GM04503 (cell line): ENCODE data around the gene PLCXD1.
"Not testable (repeated sequence)": the region's sequence is repeated elsewhere in the genome, so short reads cannot be mapped to it uniquely, and the experiment has no call there.

ENCODE experiments used
- DNase-seq: peaks from one replicate; pipeline ENCODE4 v3.0.0-alpha.2; 2012; ENCODE audit warnings: low read depth

PLCXD1 gene

DNA sequence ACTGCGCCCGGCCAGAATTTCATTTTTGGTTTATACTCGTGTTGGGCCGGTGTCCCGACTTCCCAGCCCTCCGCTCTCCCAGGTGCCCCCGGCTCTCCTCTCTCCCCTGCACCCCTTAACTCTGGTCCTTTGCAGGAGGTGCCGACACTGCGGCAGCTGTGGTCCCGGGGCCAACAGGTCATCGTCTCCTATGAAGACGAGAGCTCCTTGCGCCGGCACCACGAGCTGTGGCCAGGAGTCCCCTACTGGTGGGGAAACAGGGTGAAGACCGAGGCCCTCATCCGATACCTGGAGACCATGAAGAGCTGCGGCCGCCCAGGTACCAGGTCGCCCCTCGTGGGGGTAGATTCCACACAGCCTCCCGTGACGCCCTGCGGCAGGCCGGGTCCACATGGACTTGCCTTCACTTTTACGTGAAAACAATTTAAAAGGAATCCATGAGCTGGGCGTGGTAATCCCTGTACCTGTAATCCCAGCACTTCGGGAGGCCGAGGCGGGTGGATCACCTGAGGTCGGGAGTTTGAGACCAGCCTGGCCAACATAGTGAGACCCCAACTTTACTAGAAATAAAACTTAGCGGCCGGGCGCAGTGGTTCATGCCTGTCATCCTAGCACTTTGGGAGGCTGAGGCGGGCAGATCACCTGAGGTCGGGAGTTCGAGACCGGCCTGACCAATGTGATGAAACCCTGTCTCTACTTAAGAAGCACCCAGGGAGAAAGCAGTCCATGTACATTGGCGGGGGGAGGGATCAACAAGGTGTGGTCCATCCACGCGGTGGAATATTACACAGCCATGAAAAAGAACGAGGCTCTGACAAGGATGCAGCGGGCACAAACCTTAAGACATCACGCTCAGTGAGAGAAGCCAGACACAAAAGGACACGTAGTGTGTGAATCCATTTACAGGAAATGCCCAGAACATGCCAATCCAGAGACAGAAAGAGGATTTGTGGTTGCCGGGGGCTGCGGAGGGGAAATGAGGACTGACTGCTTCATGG is 12.0 kb downstream of the PLCXD1 start:
- no peak for DNase-seq

DNA sequence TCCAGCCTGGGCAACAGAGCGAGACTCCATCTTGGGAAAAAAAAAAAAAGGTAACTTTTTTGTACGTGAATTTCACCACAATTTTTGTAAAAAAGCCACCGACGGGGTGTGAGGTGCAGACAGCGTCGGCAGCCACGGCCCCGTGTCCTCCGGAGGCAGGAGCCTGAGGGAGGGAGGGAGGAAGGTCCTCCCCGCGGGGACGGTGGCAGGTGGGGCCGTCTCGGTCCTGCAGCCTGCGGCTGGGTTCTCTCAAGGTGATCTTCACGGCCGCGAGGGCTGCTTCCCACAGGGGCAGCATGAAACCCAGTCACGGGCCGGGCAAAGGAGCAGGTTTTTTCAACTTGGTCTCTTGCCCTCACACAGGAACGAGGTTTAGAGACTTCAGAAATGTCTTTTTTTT is 14.0 kb downstream of the PLCXD1 start:
- no peak for DNase-seq

DNA sequence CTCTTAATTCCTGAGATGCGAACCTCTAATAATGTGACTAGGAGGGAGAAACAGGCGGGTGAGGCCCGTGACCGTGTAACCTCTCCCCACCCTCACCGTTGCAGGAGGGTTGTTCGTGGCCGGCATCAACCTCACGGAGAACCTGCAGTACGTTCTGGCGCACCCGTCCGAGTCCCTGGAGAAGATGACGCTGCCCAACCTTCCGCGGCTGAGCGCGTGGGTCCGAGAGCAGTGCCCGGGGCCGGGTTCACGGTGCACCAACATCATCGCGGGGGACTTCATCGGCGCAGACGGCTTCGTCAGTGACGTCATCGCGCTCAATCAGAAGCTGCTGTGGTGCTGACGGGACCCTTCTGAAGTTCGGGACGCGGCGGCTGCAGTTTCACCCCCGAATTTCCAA is 17.8 kb downstream of the PLCXD1 start:
- no peak for DNase-seq

DNA sequence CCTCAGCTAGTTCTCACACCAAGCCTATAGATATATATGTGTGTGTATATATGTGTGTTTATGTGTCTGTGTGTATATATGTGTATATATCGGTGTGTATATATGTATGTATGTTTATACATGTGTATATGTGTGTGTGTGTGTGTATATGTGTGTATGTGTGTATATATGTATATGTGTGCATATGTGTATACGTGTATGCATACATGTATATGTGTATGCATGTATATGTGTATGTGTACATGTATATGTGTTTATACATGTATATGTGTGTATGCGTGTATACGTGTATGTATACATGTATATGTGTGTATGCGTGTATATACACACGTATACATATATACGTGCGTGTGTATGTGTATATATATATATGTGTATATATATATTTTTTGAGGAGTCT is 19.2 kb downstream of the PLCXD1 start:
- DNase-seq, result no peak

DNA sequence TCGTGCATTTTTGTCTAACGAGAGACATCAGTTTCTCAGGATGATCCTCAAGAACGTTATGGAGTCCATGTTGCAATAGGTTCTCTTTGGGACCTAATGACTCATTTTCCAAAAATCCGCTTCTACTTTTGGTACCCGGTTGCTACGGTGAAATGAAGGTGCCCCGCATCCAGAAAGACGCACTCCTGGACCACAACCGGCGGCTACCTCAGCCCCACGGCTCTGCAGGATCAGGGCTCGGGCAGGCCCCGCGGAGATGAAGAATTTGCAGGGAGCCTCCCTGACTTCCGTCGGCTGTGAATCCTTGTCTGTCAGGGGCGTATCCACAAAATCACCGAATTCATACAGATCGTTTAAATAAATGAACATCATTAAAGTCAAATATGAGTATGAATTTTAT is 21.8 kb downstream of the PLCXD1 start:
- no peak for DNase-seq

DNA sequence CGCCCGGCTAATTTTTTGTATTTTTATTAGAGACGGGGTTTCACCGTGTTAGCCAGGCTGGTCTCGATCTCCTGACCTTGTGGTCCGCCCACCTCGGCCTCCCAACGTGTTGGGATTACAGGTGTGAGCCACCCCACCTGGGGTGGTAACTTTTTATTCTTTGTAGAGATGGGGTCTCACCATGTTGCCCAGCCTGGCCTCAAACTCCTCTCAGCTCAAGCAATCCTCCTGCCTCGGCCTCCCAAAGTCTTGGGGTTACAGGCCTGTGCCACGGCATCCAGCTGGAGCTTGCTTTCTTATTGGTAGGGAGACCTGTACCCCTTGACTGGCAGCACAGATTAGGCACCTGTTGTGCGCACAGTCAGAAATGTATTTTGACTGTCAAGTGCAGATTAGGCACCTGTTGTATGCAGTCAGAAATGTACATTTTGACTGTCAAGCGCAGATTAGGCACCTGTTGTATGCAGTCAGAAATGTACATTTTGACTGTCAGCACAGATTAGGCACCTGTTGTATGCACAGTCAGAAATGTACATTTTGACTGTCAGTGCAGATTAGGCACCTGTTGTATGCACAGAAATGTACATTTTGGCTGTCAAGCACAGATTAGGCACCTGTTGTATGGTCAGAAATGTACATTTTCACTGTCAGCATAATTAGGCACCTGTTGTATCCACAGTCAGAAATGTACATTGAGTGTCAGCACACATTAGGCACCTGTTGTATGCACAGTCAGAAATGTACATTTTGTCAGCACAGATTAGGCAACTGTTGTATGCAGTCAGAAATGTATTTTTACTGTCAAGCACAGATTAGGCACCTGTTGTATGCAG is 24.8 kb downstream of the PLCXD1 start:
- DNase-seq, result not testable (repeated sequence)

DNA sequence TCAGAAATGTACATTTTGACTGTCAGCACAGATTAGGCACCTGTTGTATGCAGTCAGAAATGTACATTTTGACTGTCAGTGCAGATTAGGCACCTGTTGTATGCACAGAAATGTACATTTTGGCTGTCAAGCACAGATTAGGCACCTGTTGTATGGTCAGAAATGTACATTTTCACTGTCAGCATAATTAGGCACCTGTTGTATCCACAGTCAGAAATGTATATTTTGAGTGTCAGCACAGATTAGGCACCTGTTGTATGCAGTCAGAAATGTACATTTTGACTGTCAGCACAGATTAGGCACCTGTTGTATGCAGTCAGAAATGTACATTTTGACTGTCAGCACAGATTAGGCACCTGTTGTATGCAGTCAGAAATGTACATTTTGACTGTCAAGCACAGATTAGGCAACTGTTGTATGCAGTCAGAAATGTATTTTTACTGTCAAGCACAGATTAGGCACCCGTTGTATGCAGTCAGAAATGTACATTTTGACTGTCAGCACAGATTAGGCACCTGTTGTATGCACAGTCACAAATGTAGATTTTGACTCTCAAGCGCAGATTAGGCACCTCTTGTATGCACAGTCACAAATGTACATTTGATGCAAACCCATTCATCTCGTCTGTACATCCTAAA is 25.6 kb downstream of the PLCXD1 start:
- DNase-seq, result not testable (repeated sequence)

DNA sequence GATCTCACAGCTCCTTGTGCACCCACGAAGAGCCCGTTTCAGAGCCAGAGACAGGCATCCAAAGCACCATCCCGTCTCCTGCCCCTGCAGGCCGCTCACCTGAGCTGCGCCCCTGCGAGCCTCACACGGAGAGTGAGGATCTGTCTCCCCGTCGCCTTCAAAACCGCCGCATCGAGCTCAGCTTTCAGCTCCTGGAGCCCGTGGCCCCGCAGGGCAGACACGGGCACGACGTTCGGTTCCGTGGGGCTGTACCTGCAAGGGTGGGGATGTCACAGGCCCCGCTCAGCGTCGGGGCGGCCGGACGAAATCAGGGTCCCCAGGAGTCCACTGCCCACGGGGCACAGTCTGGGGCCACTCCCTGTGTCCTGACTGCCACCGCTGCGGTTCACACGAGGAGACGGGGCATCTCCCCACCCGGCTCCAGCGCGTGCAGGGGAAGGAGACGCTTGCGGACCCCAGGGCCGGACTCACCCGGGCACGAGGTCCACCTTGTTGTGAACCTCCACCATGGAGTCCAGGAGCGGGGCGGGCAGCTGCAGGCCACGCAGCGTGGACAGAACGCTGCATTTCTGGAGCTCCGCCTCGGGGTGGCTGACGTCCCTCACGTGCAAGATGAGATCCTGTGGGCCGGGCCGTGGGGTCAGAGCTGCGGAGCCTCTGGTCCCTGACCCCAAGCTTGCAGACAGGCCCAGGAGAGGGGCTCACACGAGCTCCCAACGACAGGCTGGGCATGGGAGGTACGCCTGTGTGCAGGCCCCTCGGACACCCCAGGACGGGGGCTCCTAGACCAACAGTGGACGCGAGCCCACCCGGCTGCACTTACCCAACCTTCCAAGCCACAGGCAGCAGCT is 26.3 kb downstream of the PLCXD1 start:
- no peak for DNase-seq

DNA sequence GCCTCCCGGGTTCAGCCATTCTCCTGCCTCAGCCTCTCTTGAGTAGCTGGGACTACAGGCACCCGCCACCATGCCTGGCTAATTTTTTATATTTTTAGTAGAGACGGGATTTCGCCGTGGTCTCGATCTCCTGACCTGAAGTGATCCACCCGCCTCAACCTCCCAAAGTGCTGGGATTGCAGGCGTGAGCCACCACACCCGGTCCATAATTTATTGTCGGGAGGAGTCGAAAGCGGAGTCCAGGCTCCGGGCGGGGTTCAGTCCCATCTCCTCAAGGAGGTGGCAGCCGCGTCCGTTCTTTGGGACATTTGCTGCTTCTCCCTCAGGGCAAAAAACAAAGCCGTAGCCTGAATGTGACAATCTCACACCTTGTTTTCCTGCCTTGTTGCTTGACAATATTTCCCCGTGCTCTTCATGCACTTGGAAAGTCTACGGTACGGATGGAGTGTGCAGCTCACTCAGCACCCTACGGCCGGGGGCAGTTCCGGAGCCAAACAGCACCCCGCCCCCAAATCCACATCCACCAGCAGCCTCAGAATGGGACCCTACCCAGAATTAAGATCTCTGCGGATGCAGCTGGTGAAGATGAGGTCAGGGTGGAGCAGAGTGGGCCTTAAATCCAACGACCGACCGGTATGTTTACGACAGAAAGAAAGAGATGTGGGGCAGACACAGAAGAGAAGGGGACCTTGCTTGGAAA is 27.8 kb downstream of the PLCXD1 start:
- no peak for DNase-seq

DNA sequence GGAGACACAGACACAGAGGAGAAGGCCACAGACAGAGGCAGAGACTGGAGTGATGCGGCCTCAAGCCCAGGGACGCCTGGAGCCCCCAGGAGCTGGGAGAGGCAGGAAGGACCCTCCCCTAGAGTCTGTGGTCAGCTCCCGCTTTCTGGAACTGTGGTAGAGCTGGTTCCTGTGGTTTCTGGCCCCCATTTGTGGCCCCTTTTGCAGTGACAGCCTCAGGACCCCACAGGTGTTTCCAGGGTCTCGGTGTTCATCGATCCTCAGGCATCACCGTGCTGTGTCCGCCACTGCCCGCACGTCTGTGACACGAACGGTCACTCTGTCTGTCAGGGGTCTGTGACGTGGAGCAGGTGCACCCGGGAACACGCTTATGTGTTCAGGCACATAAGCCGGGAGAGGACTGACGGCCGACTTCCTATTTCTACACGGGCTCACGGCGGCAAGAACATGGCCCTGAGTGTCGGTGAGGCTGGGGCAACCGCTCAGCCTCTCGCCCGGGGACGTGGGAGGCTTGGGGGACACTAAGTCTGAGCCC is 29.5 kb downstream of the PLCXD1 start:
- DNase-seq, result no peak

DNA sequence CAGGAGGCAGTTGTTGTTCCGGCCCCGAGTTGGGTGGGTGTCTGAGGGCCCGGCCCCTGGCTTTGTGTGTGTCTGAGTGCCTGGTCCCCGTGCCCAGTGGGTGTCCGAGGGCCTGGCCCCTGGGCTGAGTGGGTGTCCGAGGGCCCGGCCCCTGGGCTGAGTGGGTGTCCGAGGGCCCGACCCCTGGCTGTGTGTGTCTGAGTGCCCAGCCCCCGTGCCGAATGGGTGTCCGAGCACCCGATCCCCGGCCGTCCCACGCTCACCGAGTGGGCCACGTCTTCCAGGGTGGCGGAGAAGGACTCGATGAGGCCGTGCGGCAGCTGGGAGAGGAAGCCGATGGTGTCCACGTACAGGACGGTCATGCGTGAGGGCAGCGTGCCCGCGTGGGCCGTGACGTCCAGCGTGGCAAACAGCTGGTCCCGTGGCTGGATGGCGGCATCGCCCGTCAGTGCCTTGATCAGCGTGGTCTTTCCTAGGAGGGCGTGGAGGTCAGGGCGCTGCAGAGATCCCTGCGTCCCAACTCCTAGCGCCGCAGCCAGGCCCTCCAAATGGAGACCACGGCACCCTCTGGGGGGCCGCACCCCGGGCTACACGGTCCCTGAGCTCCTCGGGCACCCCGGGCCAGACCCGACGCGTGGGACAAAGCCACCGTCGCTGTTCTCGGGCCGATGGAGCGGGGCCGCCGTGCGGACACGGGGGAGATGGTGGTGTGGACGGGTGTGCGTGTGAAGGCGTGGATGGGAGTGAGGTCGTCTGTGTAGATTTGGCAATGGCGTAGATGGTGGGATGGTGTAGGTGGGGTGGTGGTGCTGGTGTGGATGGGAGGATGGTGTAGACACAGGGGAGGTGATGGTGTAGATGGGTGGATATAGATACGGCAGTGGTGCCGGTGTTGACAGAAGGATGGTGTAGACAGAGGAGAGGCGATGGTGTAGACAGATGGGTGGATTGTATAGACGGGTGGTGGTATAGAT is 30.3 kb downstream of the PLCXD1 start:
- no peak for DNase-seq

DNA sequence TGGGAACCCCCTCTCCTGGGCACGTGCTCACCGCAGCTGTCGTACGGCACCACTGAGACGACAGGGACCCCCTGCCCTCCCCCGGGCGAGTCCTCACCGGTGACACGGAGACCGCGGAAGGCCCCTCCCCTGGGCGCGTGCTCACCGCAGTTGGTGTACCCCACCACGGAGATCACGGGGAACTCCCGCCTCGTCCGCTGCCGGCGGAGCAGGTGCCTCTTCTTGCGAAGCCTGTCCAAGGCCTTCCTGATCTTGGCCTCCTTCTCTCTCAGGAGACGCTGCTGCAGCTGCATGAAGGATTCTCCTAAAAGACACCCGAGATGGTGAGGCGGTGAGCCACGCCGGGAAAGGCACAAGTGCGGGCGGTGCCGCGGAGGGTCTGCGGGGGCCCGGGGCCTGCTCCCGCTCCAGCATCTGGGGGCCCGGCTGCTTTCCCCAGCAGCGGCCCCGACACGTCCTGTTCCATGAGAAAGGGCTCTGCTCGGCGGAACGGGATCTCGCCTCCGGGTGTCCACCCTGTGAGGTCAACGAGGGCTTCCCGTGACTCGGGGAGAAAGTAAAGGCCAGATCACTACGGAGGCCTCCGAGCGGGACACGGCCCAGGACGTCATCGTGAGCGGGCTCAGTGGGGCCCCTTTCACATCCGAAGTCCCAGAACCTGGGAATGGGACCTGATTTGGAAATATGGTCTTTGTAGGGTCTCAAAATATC is 31.6 kb downstream of the PLCXD1 start:
- DNase-seq, result no peak

DNA sequence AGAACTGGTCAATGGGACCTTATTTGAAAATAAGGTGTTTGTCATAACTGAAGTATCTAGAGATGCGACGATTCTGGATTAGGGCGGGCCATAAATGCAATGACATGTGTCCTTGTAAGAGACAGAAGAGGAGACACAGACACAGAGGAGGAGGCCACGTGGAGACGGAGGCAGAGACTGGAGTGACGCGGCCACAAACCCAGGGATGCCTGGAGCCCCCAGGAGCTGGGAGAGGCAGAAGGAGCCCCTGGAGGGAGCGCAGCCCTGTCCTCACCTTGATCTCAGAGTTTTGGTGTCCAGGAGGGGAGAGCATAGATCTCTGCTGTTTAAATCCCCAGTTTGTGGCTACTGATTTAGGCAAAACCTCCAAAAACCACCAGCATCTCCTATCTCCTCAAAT is 32.4 kb downstream of the PLCXD1 start:
- DNase-seq, result no peak

DNA sequence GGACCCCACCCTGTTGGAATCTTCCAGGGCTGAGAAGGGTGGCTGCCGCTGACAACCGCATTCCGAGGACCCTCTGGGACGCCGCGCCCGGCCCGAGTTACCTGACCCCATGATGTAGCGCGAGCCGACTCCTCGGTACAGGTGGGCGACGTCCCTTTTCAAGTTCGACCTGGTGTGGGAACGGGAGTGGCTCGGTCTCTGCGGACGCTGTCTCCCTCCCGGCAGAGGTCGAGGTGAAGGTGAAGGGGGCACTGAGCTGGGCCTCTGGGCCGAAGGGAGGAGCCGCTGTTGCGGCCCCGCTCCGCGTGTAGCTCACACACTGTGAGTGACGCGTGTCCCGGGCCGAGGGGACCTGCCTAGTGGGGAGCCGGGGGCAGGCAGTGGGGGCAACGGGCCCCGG is 32.9 kb downstream of the PLCXD1 start:
- DNase-seq, result no peak

DNA sequence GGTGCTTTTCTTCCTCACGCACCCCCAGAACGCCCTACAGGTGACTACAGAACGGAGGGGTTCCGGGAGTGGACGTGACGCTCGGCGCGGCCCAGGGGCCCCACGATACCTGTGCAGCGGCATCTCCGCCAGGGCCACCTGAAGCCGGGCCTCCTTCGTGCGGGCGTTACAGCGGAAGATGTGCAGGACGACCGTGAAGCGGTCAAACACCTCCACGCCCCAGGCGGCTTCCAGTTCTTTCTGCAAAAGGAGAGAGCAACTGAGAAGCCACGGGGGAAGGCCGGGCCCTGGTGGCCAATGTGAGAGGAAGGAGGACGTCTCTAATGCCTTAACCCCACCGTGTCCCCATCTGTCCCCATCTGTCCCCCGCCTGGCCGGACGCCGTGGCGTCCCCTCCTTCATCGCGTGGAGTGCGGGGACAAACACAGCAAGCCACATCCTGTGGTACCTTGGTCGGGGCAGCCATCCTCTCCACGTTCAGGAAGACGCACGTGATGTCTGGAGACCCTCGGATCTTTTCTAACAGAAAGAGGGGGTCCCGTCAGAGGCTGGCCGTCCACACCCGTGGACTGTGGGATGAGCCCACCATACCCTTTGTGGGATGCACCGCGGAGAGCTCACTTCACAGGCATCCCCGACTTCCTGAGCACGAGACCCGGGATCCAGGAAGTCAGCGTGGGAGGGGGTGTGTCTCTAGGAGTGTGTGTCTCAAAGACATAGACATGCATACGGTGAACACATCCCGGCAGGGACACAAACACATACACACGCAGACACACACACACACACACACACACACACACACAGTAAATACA is 33.8 kb downstream of the PLCXD1 start:
- DNase-seq, result no peak

DNA sequence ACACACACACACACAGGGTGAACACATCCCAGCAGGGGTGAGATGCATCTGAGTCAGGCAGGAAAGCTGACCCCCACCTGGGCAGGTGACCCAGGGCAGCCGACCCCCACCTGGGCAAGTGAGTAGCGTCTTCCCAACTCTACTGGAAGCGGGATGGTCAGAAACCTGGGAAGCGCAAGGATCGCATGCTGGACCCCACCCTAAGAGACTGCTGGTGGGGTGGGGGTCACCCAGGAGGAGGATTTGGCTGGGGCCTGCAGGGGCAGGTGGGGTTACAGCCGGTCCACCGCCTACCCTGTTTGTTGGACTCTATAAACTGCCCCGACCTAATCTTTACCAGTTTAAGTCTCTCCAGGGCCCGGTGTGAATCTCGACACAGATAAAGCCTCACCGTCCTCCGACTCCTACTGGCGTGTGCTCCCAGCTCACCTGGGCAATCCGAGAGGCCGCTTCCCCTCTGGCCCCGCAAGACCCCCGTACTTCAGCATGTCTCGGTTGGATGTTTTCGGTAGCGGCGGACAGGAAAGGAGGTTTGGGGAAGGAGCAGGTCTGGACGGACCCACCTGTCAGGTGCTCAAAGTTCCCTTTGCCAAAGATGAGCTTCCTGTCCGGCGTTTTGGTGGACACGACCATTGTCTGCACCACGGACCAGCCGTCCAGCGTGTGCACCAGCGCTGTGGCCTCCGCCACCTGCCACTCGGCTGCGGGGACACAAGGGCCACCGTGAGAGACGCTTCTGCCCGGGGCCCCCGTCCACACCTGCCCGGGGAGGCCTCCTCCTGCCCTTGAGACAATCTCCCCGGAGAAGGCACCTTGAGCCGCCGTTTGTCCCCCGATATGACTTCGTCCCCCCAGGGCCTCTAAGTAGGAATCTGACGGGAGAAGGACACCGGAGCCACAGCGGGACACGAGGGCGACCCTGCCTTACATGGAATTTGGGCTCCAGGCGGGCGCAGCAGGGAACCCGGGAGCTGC is 35.5 kb downstream of the PLCXD1 start:
- DNase-seq, result no peak
